CD8-positive, alpha-beta memory T cell (primary cell): ENCODE results near the gene FITM1. TPM values are rescaled to one million over a fixed set of nuclear protein-coding genes. Genes with fewer than 3 reads are reported as not detected.

Experiments
- CTCF ChIA-PET: fragments of 350-600 bp; sonication (Branson Sonifier 250); formaldehyde crosslinking; loops from one replicate; lab custom pipeline; 2021; ENCODE audit warnings: antibody characterized with exemption; lab: Charles Lee
- POLR2A ChIA-PET: fragments of 350-600 bp; sonication (Branson Sonifier 250); formaldehyde crosslinking; loops from one replicate; lab custom pipeline; 2021; ENCODE audit warnings: antibody characterized with exemption; lab: Charles Lee
- DNase-seq, 5 donors: peaks; one replicate each; pipeline versions ENCODE4 v3.0.0 to v3.0.0-alpha.2; 2020 to 2022; ENCODE audit warnings: mixed read lengths in 1 of 5
- H3K27ac ChIP-seq: one replicate; pipeline ENCODE4 v1.7.0; 2013; ENCODE audit warnings: low read depth, mild to moderate bottlenecking, low read length, moderate library complexity
- H3K27me3 ChIP-seq: 2 replicates; pipeline ENCODE4 v1.7.0; 2013; ENCODE audit warnings: low read length, mild to moderate bottlenecking; ENCODE audit not compliant: insufficient read depth, poor library complexity, severe bottlenecking
- H3K36me3 ChIP-seq: 2 replicates; pipeline ENCODE4 v1.7.0; 2013; ENCODE audit warnings: mild to moderate bottlenecking, low read length, moderate library complexity; ENCODE audit not compliant: insufficient read depth
- H3K4me1 ChIP-seq: 2 replicates; pipeline ENCODE4 v1.7.0; 2013; ENCODE audit warnings: mild to moderate bottlenecking, low read length, moderate library complexity; ENCODE audit not compliant: insufficient read depth
- H3K4me3 ChIP-seq: 2 replicates; pipeline ENCODE4 v1.7.0; 2013; ENCODE audit warnings: mild to moderate bottlenecking, low read length
- H3K9me3 ChIP-seq: 2 replicates; pipeline ENCODE4 v1.7.0; 2013; ENCODE audit warnings: mild to moderate bottlenecking, low read length
- H3K27ac Mint-ChIP-seq, 8 donors: one replicate each; pipeline ENCODE4 v1.8.0; 2020 to 2021; ENCODE audit warnings: mixed read lengths in 8 of 8, mild to moderate bottlenecking in 6 of 8, inconsistent platforms in 3 of 8, moderate library complexity in 3 of 8
- H3K27me3 Mint-ChIP-seq, 2 donors: one replicate each; pipeline ENCODE4 v1.8.0; 2020 to 2021; ENCODE audit warnings: mixed read lengths in 2 of 2, mild to moderate bottlenecking in 1 of 2, moderate library complexity in 1 of 2
- H3K36me3 Mint-ChIP-seq, 3 donors: one replicate each; pipeline ENCODE4 v1.8.0; 2020 to 2021; ENCODE audit warnings: mixed read lengths in 3 of 3, inconsistent platforms in 1 of 3, mild to moderate bottlenecking in 1 of 3
- H3K4me1 Mint-ChIP-seq, 3 donors: one replicate each; pipeline ENCODE4 v1.8.0; 2020 to 2021; ENCODE audit warnings: mixed read lengths in 3 of 3, inconsistent platforms in 1 of 3, mild to moderate bottlenecking in 1 of 3
- H3K4me3 Mint-ChIP-seq, 7 donors: one replicate each; pipeline ENCODE4 v1.8.0; 2020 to 2021; ENCODE audit warnings: mixed read lengths in 7 of 7, mild to moderate bottlenecking in 6 of 7, moderate library complexity in 4 of 7, inconsistent platforms in 2 of 7
- H3K9me3 Mint-ChIP-seq, 5 donors: one replicate each; pipeline ENCODE4 v1.8.0; 2020 to 2022; ENCODE audit warnings: mixed read lengths in 5 of 5, mild to moderate bottlenecking in 3 of 5, moderate library complexity in 2 of 5, inconsistent platforms in 1 of 5
- polyA plus RNA-seq: library from polyadenylated mRNA; unstranded; fragments of 300-500 nt; fragmentation: Illumina TruSeq; gene quantifications from one replicate; pipeline ENCODE4 v1.2.3, GENCODE V29; 2021
- total RNA-seq, 2 experiments: library from RNA; stranded (reverse); gene quantifications; one replicate each; pipeline ENCODE4 v1.2.3, GENCODE V29; 2021

FITM1 gene, protein sequence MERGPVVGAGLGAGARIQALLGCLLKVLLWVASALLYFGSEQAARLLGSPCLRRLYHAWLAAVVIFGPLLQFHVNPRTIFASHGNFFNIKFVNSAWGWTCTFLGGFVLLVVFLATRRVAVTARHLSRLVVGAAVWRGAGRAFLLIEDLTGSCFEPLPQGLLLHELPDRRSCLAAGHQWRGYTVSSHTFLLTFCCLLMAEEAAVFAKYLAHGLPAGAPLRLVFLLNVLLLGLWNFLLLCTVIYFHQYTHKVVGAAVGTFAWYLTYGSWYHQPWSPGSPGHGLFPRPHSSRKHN
- 1 to 10 TPM in 1 of 2 experiments, under 1 TPM in 1; 0.58 to 1.1 TPM for total RNA-seq
- not detected for polyA plus RNA-seq

DNA sequence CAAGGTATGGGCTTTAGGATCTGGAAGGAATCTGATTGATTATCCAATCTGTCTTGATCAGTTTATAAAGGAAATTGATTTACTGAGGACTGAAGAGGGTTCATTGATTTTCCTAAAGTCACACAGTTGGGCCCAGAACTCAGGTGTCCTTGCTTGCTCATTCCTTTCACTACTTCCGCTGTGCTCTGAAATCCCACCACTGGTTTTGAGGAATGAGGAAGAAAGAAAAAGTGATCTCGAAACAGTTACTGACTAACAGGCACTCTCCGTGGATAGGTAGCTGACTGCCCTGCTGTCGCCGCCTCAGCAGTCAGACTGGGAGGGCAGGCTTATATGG lies at the start of gene FITM1:
Gene FITM1 (plus strand): TSS at position 280 of the 337 bp plus-strand sequence. CDS start 905 bp downstream, outside the sequence.
- peaks cover 19 to 23% (median 20%) of the 10 kb centered on the region in 3 donors for H3K4me1 Mint-ChIP-seq
- H3K4me1 ChIP-seq: peaks cover 20% of the 10 kb centered on the region
- no peak within 1 kb of the TSS for H3K27ac ChIP-seq
- H3K27me3 ChIP-seq: no peaks in the 10 kb centered on the region
- no peaks in the 10 kb centered on the region for H3K36me3 ChIP-seq
- H3K36me3 Mint-ChIP-seq: peaks cover 0 to 4% (median 0%) of the 10 kb centered on the region in 3 donors
- POLR2A ChIA-PET: no interaction called here
- no peak within 1 kb of the TSS for H3K4me3 Mint-ChIP-seq
- no peaks in the 10 kb centered on the region for H3K27me3 Mint-ChIP-seq
- no peak within 1 kb of the TSS for H3K4me3 ChIP-seq
- H3K9me3 Mint-ChIP-seq: no peaks in the 10 kb centered on the region
- peak within 1 kb of the TSS in 3 of 8 donors; percentile 21 to 70 (median 27) for H3K27ac Mint-ChIP-seq
- CTCF ChIA-PET: interaction anchor here (0.6 to 1.2 kb wide), 2 partner anchors 22 to 30 kb away, joined by 3 to 6 read pairs; partner anchors contain the start of gene IRF9
- H3K9me3 ChIP-seq: no peaks in the 10 kb centered on the region
- no peak for DNase-seq

DNA sequence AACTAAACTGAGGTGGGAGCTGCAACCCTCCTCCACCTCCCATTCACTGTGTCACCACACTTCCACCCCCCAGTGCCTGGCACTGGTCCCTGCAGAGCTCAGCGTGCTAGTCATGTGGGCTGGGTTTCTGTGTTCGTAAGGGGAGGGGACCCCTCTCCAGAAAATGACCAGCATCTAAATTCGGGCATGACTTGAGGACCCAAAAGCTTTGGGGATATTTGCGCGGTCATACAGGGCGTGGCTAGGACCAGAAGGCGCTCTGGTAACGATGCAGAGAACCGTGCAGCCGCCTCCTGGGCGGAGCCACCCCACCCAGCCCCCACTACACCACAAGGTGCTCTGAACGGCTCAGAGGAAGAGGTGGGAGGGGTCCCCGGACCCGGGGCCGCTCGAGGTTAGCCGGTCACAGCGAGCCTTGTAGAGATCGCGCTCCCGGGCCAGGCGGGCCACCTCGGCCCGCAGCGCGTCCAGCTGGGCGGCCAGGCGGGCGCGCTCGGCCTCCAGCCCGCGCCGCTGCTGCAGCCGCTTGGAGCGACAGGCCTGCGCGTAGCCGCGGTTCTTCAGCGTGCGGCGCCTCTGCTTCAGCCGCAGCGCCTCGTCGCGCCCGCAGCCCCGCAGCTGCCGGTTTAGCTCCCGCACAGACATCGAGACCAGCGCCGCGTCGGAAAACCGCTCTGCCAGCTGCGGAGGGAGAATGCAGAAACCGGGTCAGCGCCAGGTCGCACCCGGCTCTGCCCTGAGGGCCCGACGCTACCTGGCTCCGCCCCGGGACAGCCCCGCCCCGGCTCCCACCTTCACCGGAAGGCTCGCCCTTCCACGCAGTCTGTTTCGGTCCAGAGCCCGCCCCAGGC lies 49.3 kb upstream of the FITM1 start:
- peaks cover 9% of the 10 kb centered on the region for H3K4me1 ChIP-seq
- H3K27ac Mint-ChIP-seq: peak overlapping the region; percentile 53 to 92 (median 82)
- peak overlapping the region; percentile 62 for H3K4me3 ChIP-seq
- H3K36me3 Mint-ChIP-seq: peaks cover 0 to 4% (median 0%) of the 10 kb centered on the region in 3 donors
- ChIA-PET CTCF (interaction anchor here (0.8 to 8.6 kb wide), 18 partner anchors 9 to 760 kb away, joined by 3 to 76 read pairs (median 4); partner anchors contain the start of genes CARMIL3, DCAF11, IRF9 and NRL), POLR2A (interaction anchor here (0.7 to 2.7 kb wide), 12 partner anchors 9 to 132 kb away, joined by 3 to 28 read pairs (median 4); partner anchors contain the start of genes CARMIL3, CHMP4A, DCAF11 and NRL)
- peak overlapping the region; percentile 85 to 93 (median 88) for H3K4me3 Mint-ChIP-seq
- H3K27ac ChIP-seq: peak overlapping the region; percentile 61
- H3K27me3 Mint-ChIP-seq: peaks cover 0 to 2% of the 10 kb centered on the region in 2 donors
- no peaks in the 10 kb centered on the region for H3K36me3 ChIP-seq
- H3K4me1 Mint-ChIP-seq: peaks cover 15 to 18% (median 16%) of the 10 kb centered on the region in 3 donors
- H3K9me3 Mint-ChIP-seq: no peaks in the 10 kb centered on the region
- no peaks in the 10 kb centered on the region for H3K9me3 ChIP-seq
- H3K27me3 ChIP-seq: no peaks in the 10 kb centered on the region
- peak; percentile 36 to 80 (median 64) for DNase-seq

DNA sequence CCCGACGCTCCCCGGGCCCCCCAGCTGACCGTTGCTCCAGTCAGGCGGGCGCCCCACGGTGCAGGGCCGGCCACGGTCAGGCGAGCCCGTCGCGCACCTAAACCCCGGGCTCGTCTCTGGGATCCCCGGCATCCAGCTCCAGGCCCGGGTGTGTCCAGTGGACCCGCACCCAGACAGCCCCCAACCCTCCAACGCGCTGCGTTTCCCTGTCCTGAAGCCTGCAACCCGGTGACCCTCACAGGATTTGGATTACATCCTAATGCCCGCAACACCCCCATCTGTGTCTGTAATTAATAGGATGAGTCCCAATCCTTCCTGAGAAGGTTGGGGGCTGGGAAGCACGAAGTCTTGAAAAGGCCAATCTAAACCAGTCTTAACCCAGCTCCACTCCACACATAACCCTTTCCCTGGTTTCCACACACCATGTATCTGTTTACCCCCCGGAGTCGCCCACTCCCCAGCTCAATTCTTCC lies 48.7 kb upstream of the FITM1 start:
- H3K27ac Mint-ChIP-seq: peak overlapping the region; percentile 57 to 92 (median 76)
- no peak for DNase-seq
- H3K36me3 ChIP-seq: no peaks in the 10 kb centered on the region
- CTCF ChIA-PET: interaction anchor here (1.1 to 8.6 kb wide), 9 partner anchors 10 to 761 kb away, joined by 3 to 76 read pairs (median 5); partner anchors contain the start of genes DCAF11, IRF9, NRL and PABPN1
- H3K27ac ChIP-seq: peak overlapping the region; percentile 61
- peaks cover 9% of the 10 kb centered on the region for H3K4me1 ChIP-seq
- no peaks in the 10 kb centered on the region for H3K27me3 ChIP-seq
- peak overlapping the region; percentile 81 to 93 (median 85) for H3K4me3 Mint-ChIP-seq
- peaks cover 0 to 4% (median 0%) of the 10 kb centered on the region in 3 donors for H3K36me3 Mint-ChIP-seq
- peaks cover 15 to 18% (median 16%) of the 10 kb centered on the region in 3 donors for H3K4me1 Mint-ChIP-seq
- no peaks in the 10 kb centered on the region for H3K9me3 Mint-ChIP-seq
- no peaks in the 10 kb centered on the region for H3K9me3 ChIP-seq
- peak overlapping the region; percentile 62 for H3K4me3 ChIP-seq
- POLR2A ChIA-PET: interaction anchor here (1.2 to 2.7 kb wide), 8 partner anchors 8 to 65 kb away, joined by 4 to 28 read pairs (median 5); partner anchors contain the start of genes CARMIL3, DCAF11, NRL and PCK2
- H3K27me3 Mint-ChIP-seq: peaks cover 0 to 2% of the 10 kb centered on the region in 2 donors

DNA sequence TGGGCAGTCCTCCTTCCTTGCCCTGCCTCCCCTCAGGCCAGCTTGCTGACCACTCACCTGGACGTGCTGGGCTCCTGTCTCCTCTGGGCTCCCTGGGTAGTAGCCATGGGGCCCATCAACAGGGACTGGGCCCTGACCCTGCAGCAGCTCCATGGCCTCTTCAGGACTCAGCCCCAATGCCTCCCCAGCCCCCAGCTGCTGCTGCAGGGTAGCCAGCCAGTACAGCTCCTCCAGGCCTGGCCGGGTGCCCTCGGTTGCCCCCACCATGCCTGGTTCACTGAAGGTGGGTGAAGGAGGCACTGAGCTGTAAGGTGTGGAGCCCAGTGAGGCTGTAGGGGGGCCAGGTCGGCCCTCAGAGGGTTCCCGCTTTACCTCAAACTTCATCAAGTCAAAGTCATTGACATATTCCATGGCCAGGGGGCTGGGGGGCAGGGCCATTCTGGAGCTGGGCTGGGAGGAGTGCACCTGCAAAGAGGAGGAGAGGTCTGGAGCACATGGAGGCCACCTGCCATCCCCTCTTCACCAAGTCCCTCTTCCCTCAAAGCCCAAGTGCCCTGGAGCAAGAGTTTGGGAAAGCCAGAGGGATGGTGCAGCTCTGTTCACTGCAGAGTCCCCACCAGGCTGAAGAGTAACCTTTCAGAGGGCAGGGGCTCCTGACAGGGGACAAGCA lies 47.9 kb upstream of the FITM1 start:
- Histone ChIP-seq H3K27ac (no peak overlapping the region), H3K36me3 (no peaks in the 10 kb centered on the region), H3K27me3 (no peaks in the 10 kb centered on the region), H3K4me1 (peaks cover 9% of the 10 kb centered on the region), H3K4me3 (no peak overlapping the region), H3K9me3 (no peaks in the 10 kb centered on the region)
- ChIA-PET POLR2A (interaction anchor here (0.5 to 2.7 kb wide), 2 partner anchors 32 to 129 kb away, joined by 3 to 28 read pairs; partner anchors contain the start of genes DCAF11 and NRL), CTCF (interaction anchor here (0.8 to 8.6 kb wide), 6 partner anchors 9 to 69 kb away, joined by 3 to 76 read pairs (median 22); partner anchors contain the start of genes DCAF11, NRL, PCK2 and PSME1)
- peaks cover 0 to 2% of the 10 kb centered on the region in 2 donors for H3K27me3 Mint-ChIP-seq
- H3K36me3 Mint-ChIP-seq: peaks cover 0 to 4% (median 0%) of the 10 kb centered on the region in 3 donors
- H3K27ac Mint-ChIP-seq: peak overlapping the region; percentile 57 to 92 (median 84)
- no peak for DNase-seq
- H3K9me3 Mint-ChIP-seq: no peaks in the 10 kb centered on the region
- H3K4me3 Mint-ChIP-seq: peak overlapping the region; percentile 81 to 93 (median 85)
- H3K4me1 Mint-ChIP-seq: peaks cover 15 to 18% (median 16%) of the 10 kb centered on the region in 3 donors

DNA sequence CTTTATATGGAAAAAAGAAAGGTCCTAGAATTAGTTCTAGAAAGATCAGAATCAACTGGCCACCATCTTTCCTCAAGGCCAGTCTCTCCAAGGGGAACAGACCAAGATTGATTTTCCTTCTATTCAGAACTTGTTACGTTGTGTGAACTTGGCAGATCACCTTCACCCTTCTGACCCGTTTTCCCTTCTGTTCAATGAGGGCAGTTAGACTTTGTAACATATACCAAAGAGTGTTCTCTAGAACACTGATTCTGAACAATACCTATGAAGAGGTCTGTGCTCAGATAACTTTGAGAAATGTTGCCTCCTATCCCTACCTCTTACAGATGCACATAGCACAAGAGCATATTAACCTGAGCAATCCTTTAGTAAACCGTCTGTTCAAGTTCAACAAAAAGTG lies 47.0 kb upstream of the FITM1 start:
- H3K27me3 Mint-ChIP-seq: no peaks in the 10 kb centered on the region
- Histone ChIP-seq H3K27ac (no peak overlapping the region), H3K27me3 (no peaks in the 10 kb centered on the region), H3K36me3 (no peaks in the 10 kb centered on the region), H3K4me3 (no peak overlapping the region), H3K9me3 (no peaks in the 10 kb centered on the region), H3K4me1 (peaks cover 9% of the 10 kb centered on the region)
- H3K4me1 Mint-ChIP-seq: peaks cover 15 to 18% (median 16%) of the 10 kb centered on the region in 3 donors
- peak overlapping the region in 1 of 7 donors; percentile 61 for H3K4me3 Mint-ChIP-seq
- peaks cover 0 to 4% (median 0%) of the 10 kb centered on the region in 3 donors for H3K36me3 Mint-ChIP-seq
- peak overlapping the region in 5 of 8 donors; percentile 43 to 85 (median 67) for H3K27ac Mint-ChIP-seq
- H3K9me3 Mint-ChIP-seq: no peaks in the 10 kb centered on the region
- CTCF ChIA-PET: interaction anchor here (4.4 to 8.6 kb wide), 3 partner anchors 8 to 26 kb away, joined by 36 to 76 read pairs (median 67); partner anchors contain the start of gene PCK2
- no peak for DNase-seq
- POLR2A ChIA-PET: no interaction called here

DNA sequence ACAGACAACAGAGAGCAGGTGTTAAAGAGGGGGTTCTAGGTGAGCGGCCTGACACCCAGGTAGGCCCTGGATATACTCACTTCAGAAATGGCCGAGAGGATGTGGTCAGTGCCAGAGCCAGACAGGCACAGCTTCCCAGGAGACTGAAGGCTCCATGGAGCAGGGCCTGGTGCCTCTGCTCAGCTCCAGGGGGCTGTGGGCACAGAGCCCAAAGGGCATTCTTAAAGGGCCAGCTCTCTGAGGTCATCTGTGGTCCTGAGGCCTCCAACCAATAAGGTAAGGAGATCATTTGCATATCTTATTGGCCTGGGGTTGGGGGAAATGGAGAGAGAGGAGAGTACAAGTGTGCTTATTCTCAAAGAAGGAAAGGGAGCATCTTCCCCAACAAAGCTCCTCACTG lies 46.0 kb upstream of the FITM1 start:
- Histone ChIP-seq H3K9me3 (no peaks in the 10 kb centered on the region), H3K4me3 (no peak overlapping the region), H3K36me3 (no peaks in the 10 kb centered on the region), H3K27ac (no peak overlapping the region), H3K27me3 (no peaks in the 10 kb centered on the region), H3K4me1 (peaks cover 9% of the 10 kb centered on the region)
- H3K27ac Mint-ChIP-seq: peak overlapping the region in 1 of 8 donors; percentile 77
- no peaks in the 10 kb centered on the region for H3K9me3 Mint-ChIP-seq
- POLR2A ChIA-PET: no interaction called here
- no peaks in the 10 kb centered on the region for H3K27me3 Mint-ChIP-seq
- peaks cover 13 to 18% (median 17%) of the 10 kb centered on the region in 3 donors for H3K4me1 Mint-ChIP-seq
- DNase-seq: no peak
- H3K36me3 Mint-ChIP-seq: peaks cover 0 to 4% (median 0%) of the 10 kb centered on the region in 3 donors
- CTCF ChIA-PET: interaction anchor here (0.8 to 8.6 kb wide), 3 partner anchors 22 to 27 kb away, joined by 3 to 67 read pairs (median 4); no protein-coding TSS in a partner anchor
- H3K4me3 Mint-ChIP-seq: peak overlapping the region in 1 of 7 donors; percentile 50

DNA sequence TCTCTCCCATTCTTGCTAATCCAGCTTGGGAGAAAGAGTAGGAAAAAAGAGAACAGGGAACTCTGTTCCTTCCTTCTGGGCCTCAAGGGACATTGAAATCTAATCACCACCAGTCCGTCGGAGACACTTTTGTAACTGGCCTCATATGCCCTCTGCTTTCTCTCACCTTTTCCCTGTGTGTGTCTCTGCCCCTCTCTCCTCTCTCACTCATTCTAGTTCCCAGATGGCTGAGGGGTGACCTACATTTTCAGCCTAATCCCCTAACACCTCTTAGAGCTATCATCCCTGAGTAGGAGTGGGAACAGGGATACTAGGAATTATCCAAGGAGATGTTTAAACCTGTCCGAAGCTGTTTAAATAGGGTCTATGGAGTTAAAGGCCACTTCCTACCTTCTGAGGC lies 45.2 kb upstream of the FITM1 start:
- no peaks in the 10 kb centered on the region for H3K27me3 ChIP-seq
- Mint-ChIP-seq H3K27me3 (no peaks in the 10 kb centered on the region), H3K4me3 (peak overlapping the region in 1 of 7 donors; percentile 50), H3K9me3 (no peaks in the 10 kb centered on the region), H3K4me1 (peaks cover 13 to 21% (median 21%) of the 10 kb centered on the region in 3 donors), H3K36me3 (peaks cover 0 to 4% (median 0%) of the 10 kb centered on the region in 3 donors), H3K27ac (peak overlapping the region in 2 of 8 donors; percentile 49 to 56)
- H3K36me3 ChIP-seq: no peaks in the 10 kb centered on the region
- no peak overlapping the region for H3K4me3 ChIP-seq
- H3K27ac ChIP-seq: no peak overlapping the region
- ChIA-PET CTCF (interaction anchor here (0.8 to 8.6 kb wide), 3 partner anchors 21 to 28 kb away, joined by 3 to 67 read pairs (median 4); no protein-coding TSS in a partner anchor), POLR2A (no interaction called here)
- no peak for DNase-seq
- H3K4me1 ChIP-seq: peaks cover 8% of the 10 kb centered on the region
- no peaks in the 10 kb centered on the region for H3K9me3 ChIP-seq
